Uterus (tissue), 4 donors: Measurements from ENCODE around the gene FHOD1. TPM values are rescaled to one million over a fixed set of nuclear protein-coding genes. Genes with fewer than 3 reads are reported as not detected.

Source experiments
- DNase-seq, 2 donors: peaks; one replicate each; pipeline ENCODE4 v3.0.0-alpha.2; 2019 to 2020
- H3K27ac ChIP-seq, 2 donors: fragments of 200-600 bp; sonication (generic); 1 replicate in 1 of 2; 2 replicates in 1 of 2; pipeline ENCODE4 v1.5.1; 2016 to 2018
- H3K27me3 ChIP-seq, 2 donors: fragments of 200-600 bp; sonication (generic); one replicate each; pipeline ENCODE4 v1.5.1; 2018 to 2019; ENCODE audit warnings: control low read depth in 1 of 2
- H3K36me3 ChIP-seq, 2 donors: fragments of 200-600 bp; sonication (generic); one replicate each; pipeline ENCODE4 v1.5.1; 2019; ENCODE audit warnings: control low read depth in 1 of 2
- H3K4me1 ChIP-seq, 2 donors: fragments of 200-600 bp; sonication (generic); one replicate each; pipeline ENCODE4 v1.5.1; 2018 to 2019; ENCODE audit warnings: control low read depth in 1 of 2
- H3K4me3 ChIP-seq, 2 donors: fragments of 200-600 bp; sonication (generic); 1 replicate in 1 of 2; 2 replicates in 1 of 2; pipeline ENCODE4 v1.5.1; 2018 to 2019; ENCODE audit warnings: mild to moderate bottlenecking in 1 of 2
- H3K9me3 ChIP-seq, 2 donors: fragments of 200-600 bp; sonication (generic); one replicate each; pipeline ENCODE4 v1.5.1; 2019; ENCODE audit warnings: control low read depth in 1 of 2
- CTCF ChIP-seq, 4 experiments: fragments of 200-600 bp in 2 of 4; fragments of 450-650 bp in 2 of 4; sonication (generic) in 2 of 4; IDR thresholded peaks; one replicate each; pipeline ENCODE4 v1.5.1; 2016 to 2019; ENCODE audit warnings: antibody characterized with exemption in 4 of 4, mild to moderate bottlenecking in 2 of 4, moderate library complexity in 1 of 4
- POLR2A ChIP-seq, 2 donors: fragments of 450-650 bp; IDR thresholded peaks; one replicate each; pipeline ENCODE4 v1.6.1; 2016; ENCODE audit warnings: antibody characterized with exemption in 2 of 2, mild to moderate bottlenecking in 1 of 2, moderate library complexity in 1 of 2
- intact Hi-C: fragments of 100-400 bp; cut with DNase I; formaldehyde crosslinking; loops from one replicate; pipeline ENCODE4 v1.15.1; 2023; ENCODE audit warnings: low total_unique reads
- total RNA-seq, 4 donors: library from RNA; depleted of rRNA in 3 of 4; stranded (reverse); fragments of >200 nt in 3 of 4; gene quantifications; one replicate each; pipeline versions ENCODE4 v1.1.0 to v1.2.4, GENCODE V29; 2014 to 2023
- donor health status: DM: yes; HTN: yes; CAD: no.

FHOD1 gene
- total RNA-seq, 4 donors from 2014 or later: 2.3 to 37.6 (median 11.8) TPM

GRCh38 chr16:67206838-67207248 is 40.4 kb downstream of the FHOD1 start:
- TF ChIP-seq POLR2A (IDR thresholded peaks at IDR 0.05) (no peak), CTCF (IDR thresholded peaks at IDR 0.05) (no peak)
- no peak for DNase-seq
- Histone ChIP-seq H3K4me1 (no peaks in the 10 kb centered on the region), H3K27ac (no peak overlapping the region), H3K36me3 (no peaks in the 10 kb centered on the region), H3K9me3 (no peaks in the 10 kb centered on the region), H3K27me3 (no peaks in the 10 kb centered on the region), H3K4me3 (no peak overlapping the region)
- intact Hi-C loops: no loop called here

GRCh38 chr16:67206129-67206837 is 41.0 kb downstream of the FHOD1 start:
- intact Hi-C loops: no loop called here
- Histone ChIP-seq H3K9me3 (no peaks in the 10 kb centered on the region), H3K36me3 (no peaks in the 10 kb centered on the region), H3K4me3 (no peak overlapping the region), H3K27me3 (no peaks in the 10 kb centered on the region), H3K27ac (no peak overlapping the region), H3K4me1 (no peaks in the 10 kb centered on the region)
- no peak for DNase-seq
- TF ChIP-seq POLR2A (IDR thresholded peaks at IDR 0.05) (no peak), CTCF (IDR thresholded peaks at IDR 0.05) (no peak)

GRCh38 chr16:67204076-67204475 is 43.2 kb downstream of the FHOD1 start:
- intact Hi-C loops: no loop called here

GRCh38 chr16:67202956-67203493 is 44.3 kb downstream of the FHOD1 start:
- no peak for DNase-seq
- intact Hi-C loops: no loop called here
- Histone ChIP-seq H3K9me3 (no peaks in the 10 kb centered on the region), H3K27me3 (no peaks in the 10 kb centered on the region), H3K4me1 (no peaks in the 10 kb centered on the region), H3K27ac (no peak overlapping the region), H3K4me3 (no peak overlapping the region), H3K36me3 (no peaks in the 10 kb centered on the region)
- TF ChIP-seq POLR2A (IDR thresholded peaks at IDR 0.05) (no peak), CTCF (IDR thresholded peaks at IDR 0.05) (no peak)

More at GRCh38 chr16:67204076-67204475, 43.2 kb downstream of the FHOD1 start:
- Histone ChIP-seq H3K4me1 (no peaks in the 10 kb centered on the region), H3K27ac (no peak overlapping the region), H3K4me3 (no peak overlapping the region), H3K9me3 (no peaks in the 10 kb centered on the region), H3K36me3 (no peaks in the 10 kb centered on the region), H3K27me3 (no peaks in the 10 kb centered on the region)
- no peak for DNase-seq
- no peak for TF ChIP-seq POLR2A (IDR thresholded peaks at IDR 0.05)
- TF ChIP-seq CTCF (IDR thresholded peaks at IDR 0.05): no peak

GRCh38 chr16:67202426-67202825 is 44.9 kb downstream of the FHOD1 start:
- no peak for DNase-seq
- Histone ChIP-seq H3K4me1 (no peaks in the 10 kb centered on the region), H3K27ac (no peak overlapping the region), H3K9me3 (no peaks in the 10 kb centered on the region), H3K4me3 (no peak overlapping the region), H3K27me3 (no peaks in the 10 kb centered on the region), H3K36me3 (no peaks in the 10 kb centered on the region)
- intact Hi-C loops: no loop called here
- TF ChIP-seq CTCF (IDR thresholded peaks at IDR 0.05) (no peak), POLR2A (IDR thresholded peaks at IDR 0.05) (no peak)
